DMS114 treated with DMSO at 0.1 percent for 48 hours (cell line): ENCODE measurements around the gene SLCO4A1.

Experiments used
- DNase-seq: peaks from one replicate; lab custom pipeline; 2025; ENCODE audit not compliant: unreplicated experiment; lab: John Stamatoyannopoulos, UW

The SLCO4A1 gene

GRCh38 chr20:62636446-62636845, 5.9 kb upstream of the SLCO4A1 start:
- DNase-seq, result no peak

- no peak for DNase-seq
Measured at GRCh38 chr20:62637110-62637509, 5.2 kb upstream of the SLCO4A1 start.

- DNase-seq, result no peak
Measured at GRCh38 chr20:62637521-62638054, 4.7 kb upstream of the SLCO4A1 start.

- DNase-seq, result no peak
Measured at GRCh38 chr20:62638055-62638570, 4.2 kb upstream of the SLCO4A1 start.

- DNase-seq, result no peak
Measured at GRCh38 chr20:62638679-62639406, 3.5 kb upstream of the SLCO4A1 start.

GRCh38 chr20:62639765-62640164, 2.5 kb upstream of the SLCO4A1 start:
- no peak for DNase-seq

- DNase-seq, result no peak
Measured at GRCh38 chr20:62640870-62641269, 1.4 kb upstream of the SLCO4A1 start.

GRCh38 chr20:62641321-62642050, 817 bp upstream of the SLCO4A1 start:
- DNase-seq, result no peak

- no peak for DNase-seq
Measured at GRCh38 chr20:62642666-62643520, 590 bp downstream of the SLCO4A1 start.

GRCh38 chr20:62643521-62644043, 1.3 kb downstream of the SLCO4A1 start:
- DNase-seq, result no peak

GRCh38 chr20:62644044-62644795, 1.9 kb downstream of the SLCO4A1 start:
- no peak for DNase-seq

- DNase-seq, result no peak
Measured at GRCh38 chr20:62644802-62645496, 2.6 kb downstream of the SLCO4A1 start.

GRCh38 chr20:62645613-62646012, 3.3 kb downstream of the SLCO4A1 start:
- no peak for DNase-seq

GRCh38 chr20:62646851-62647520, 4.7 kb downstream of the SLCO4A1 start:
- no peak for DNase-seq

GRCh38 chr20:62647521-62648317, 5.4 kb downstream of the SLCO4A1 start:
- DNase-seq, result no peak

GRCh38 chr20:62648318-62648995, 6.2 kb downstream of the SLCO4A1 start:
- no peak for DNase-seq

- DNase-seq, result no peak
Measured at GRCh38 chr20:62649140-62649539, 6.8 kb downstream of the SLCO4A1 start.
